ENCODE data around the gene ARHGAP32. TPM values are rescaled to one million over a fixed set of nuclear protein-coding genes. Genes with fewer than 3 reads are reported as not detected.

ARHGAP32 gene
- total RNA-seq, 1 donor from 2014 or later: 4.2 TPM

GRCh38 chr11:128965485-128965884 is 226.6 kb downstream of the ARHGAP32 start:
- DNase-seq (ENCODE audit: low read depth): no peak
- H3K4me3 ChIP-seq (ENCODE audit: low read depth, low read length): no peak overlapping the region
- no peak for TF ChIP-seq CTCF (conservative IDR thresholded peaks at IDR 0.05; ENCODE audit: low read depth, low read length)

GRCh38 chr11:128964463-128964930 is 227.6 kb downstream of the ARHGAP32 start:
- no peak for TF ChIP-seq CTCF (conservative IDR thresholded peaks at IDR 0.05; ENCODE audit: low read depth, low read length)
- DNase-seq (ENCODE audit: low read depth): no peak
- no peak overlapping the region for H3K4me3 ChIP-seq (ENCODE audit: low read depth, low read length)

GRCh38 chr11:128963744-128964325 is 228.3 kb downstream of the ARHGAP32 start:
- no peak for DNase-seq (ENCODE audit: low read depth)
- H3K4me3 ChIP-seq (ENCODE audit: low read depth, low read length): no peak overlapping the region
- no peak for TF ChIP-seq CTCF (conservative IDR thresholded peaks at IDR 0.05; ENCODE audit: low read depth, low read length)

GRCh38 chr11:128962896-128963295 is 229.2 kb downstream of the ARHGAP32 start:
- DNase-seq (ENCODE audit: low read depth): no peak
- no peak overlapping the region for H3K4me3 ChIP-seq (ENCODE audit: low read depth, low read length)
- no peak for TF ChIP-seq CTCF (conservative IDR thresholded peaks at IDR 0.05; ENCODE audit: low read depth, low read length)

- TF ChIP-seq CTCF (conservative IDR thresholded peaks at IDR 0.05; ENCODE audit: low read depth, low read length): no peak
- no peak overlapping the region for H3K4me3 ChIP-seq (ENCODE audit: low read depth, low read length)
- no peak for DNase-seq (ENCODE audit: low read depth)
These were observed 230.5 kb downstream of the ARHGAP32 start for GRCh38 chr11:128961645-128962044.

GRCh38 chr11:128957202-128957482 is 235.0 kb downstream of the ARHGAP32 start:
- no peak overlapping the region for H3K4me3 ChIP-seq (ENCODE audit: low read depth, low read length)
- no peak for DNase-seq (ENCODE audit: low read depth)
- no peak for TF ChIP-seq CTCF (conservative IDR thresholded peaks at IDR 0.05; ENCODE audit: low read depth, low read length)

- H3K4me3 ChIP-seq (ENCODE audit: low read depth, low read length): no peak overlapping the region
- peak; percentile 33 for DNase-seq (ENCODE audit: low read depth)
These were observed 235.5 kb downstream of the ARHGAP32 start for GRCh38 chr11:128956401-128957201.

More at GRCh38 chr11:128956401-128957201, 235.5 kb downstream of the ARHGAP32 start:
- TF ChIP-seq CTCF (conservative IDR thresholded peaks at IDR 0.05; ENCODE audit: low read depth, low read length): peak; percentile 84

All from epithelial cell of proximal tubule (primary cell).